Mammary epithelial cell (primary cell): ENCODE measurements around the gene COL27A1.

Experiments
- EZH2 ChIP-seq: IDR thresholded peaks from 2 replicates; pipeline ENCODE4 v1.6.1; 2012; ENCODE audit warnings: low read length, inconsistent platforms, borderline replicate concordance
- TF ChIP-seq, protein P1 (sequence below), 2 donors: IDR thresholded peaks in 1 of 2; conservative IDR thresholded peaks in 1 of 2; 2 replicates each; pipeline ENCODE4 v1.5.1; 2011 to 2012; ENCODE audit warnings: inconsistent platforms in 2 of 2, low read length in 2 of 2, mild to moderate bottlenecking in 2 of 2, control low read depth in 1 of 2, low read depth in 1 of 2; ENCODE audit not compliant: insufficient read depth in 1 of 2; ENCODE audit errors: extremely low read depth in 1 of 2

DNA sequence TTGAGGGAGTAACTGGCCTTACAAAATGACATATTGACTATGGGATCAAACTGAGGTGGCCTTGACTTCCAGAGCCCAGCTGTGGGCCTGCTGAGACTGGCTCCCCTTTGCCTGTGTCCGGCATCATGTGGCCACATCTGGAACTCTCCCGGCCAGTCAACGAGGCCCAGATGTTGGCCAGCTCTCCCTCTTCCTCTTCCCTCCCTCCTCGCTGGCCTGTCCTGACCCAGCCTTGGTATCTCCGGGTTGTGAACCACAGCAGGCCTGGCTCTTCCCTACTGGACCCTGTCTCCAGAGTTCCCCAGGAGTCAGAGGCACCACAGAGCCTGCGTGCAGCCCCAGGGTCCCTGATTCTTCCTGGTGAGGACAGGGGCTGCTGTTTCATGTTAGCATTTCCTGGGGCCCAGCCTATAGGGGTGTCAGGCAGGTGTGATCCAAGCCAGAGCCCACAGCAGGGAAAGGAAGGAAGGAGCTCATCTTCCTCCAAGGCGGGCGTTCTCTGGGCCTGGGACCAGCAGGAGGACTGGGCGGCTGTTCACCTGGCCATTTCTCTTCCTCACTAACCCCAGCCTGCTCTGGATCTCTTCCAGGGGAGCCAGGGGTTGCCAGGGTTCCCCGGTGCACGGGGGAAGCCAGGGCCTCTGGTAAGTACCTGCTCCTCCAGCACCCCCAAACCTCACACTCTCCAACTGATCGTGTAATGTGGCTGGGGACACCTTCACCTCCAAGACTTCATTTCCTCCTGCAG lies 81.2 kb downstream of the COL27A1 start:
- TF ChIP-seq, protein P1, sequence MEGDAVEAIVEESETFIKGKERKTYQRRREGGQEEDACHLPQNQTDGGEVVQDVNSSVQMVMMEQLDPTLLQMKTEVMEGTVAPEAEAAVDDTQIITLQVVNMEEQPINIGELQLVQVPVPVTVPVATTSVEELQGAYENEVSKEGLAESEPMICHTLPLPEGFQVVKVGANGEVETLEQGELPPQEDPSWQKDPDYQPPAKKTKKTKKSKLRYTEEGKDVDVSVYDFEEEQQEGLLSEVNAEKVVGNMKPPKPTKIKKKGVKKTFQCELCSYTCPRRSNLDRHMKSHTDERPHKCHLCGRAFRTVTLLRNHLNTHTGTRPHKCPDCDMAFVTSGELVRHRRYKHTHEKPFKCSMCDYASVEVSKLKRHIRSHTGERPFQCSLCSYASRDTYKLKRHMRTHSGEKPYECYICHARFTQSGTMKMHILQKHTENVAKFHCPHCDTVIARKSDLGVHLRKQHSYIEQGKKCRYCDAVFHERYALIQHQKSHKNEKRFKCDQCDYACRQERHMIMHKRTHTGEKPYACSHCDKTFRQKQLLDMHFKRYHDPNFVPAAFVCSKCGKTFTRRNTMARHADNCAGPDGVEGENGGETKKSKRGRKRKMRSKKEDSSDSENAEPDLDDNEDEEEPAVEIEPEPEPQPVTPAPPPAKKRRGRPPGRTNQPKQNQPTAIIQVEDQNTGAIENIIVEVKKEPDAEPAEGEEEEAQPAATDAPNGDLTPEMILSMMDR (conservative IDR thresholded peaks at IDR 0.05 in 1 of 2, IDR thresholded peaks at IDR 0.05 in 1 of 2; ENCODE audit: extremely low read depth in 1 of 2, insufficient read depth in 1 of 2, low read depth in 1 of 2, low read length in 2 of 2) = no peak
- no peak for TF ChIP-seq EZH2
